GM21447 (cell line): ENCODE results near the gene ATP8A2.

Source experiments
- ATAC-seq: cut with Tn5 transposase; IDR thresholded peaks from one replicate; pipeline ENCODE4 v1.9.1; 2021; ENCODE audit not compliant: unreplicated experiment

ATP8A2 gene

DNA sequence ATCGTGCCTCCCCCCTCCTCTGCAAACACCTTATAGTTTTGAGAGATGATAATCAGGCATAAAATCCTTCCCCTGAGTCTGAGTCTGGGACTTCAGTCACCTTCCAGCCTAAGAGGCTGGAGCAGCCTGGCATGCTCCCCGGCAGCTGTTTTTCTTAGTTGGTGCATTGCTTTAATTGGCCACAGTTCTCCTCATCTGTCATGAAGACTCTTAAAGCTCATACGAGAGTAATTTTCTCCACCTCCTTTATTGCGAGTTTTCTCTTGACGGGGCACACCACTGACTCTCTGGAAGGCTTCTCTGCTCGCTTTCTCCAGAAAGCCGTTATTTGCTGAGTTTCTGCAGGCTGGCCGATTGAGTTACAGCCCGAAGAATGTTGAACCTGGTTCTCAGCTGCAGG is 310.5 kb downstream of the ATP8A2 start:
- ATAC-seq: no peak

DNA sequence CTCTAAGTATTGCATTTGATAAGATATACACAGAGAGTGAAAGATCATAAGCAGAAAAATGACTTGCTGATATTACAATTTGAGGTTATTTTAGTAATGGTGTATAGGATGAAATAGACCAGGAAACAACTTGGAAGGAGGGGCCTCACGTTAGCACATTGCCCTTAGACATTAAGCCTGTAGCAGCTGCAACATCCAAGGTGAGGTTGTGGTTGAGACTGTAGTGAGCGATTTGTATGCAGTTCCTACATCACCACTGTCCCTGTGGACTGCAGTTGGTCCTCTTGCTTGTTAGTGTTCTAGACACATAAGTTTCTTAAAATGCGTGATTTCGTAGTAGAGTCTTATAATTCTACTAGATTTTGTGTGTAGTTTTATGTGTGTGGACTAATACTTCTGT is 311.3 kb downstream of the ATP8A2 start:
- no peak for ATAC-seq

DNA sequence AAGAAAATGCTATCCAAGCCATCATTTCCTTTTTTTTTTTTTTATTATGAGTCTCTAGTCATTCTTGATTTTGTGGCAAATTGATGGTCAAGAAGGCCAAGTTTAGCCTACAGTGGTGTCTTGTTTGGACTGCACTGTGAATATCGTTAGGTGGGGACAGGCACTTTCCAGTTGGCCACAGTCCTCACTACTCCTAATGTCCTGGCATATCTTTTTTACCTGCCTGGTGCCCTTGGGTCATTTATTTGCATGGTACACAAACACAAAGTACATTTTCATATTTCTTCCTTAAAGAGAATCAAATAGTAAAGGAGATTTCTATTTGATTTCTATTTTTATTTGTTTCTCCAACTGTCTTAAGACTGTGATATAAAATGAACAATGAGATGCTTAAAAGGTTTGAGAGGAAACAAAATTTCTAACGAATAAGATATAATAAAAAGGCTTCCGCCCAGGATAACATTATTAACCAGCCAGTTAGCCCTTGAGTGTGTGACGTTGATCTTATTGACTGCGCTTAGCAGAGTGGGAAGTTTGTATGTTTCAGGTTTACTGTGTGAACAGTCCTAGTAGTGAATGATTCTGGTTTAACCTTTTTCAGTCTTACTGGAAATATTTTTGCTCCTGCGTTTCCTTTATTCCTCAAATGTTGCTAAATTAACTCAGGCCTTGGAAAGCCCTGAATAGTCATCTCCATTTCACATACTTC is 312.0 kb downstream of the ATP8A2 start:
- ATAC-seq: no peak

DNA sequence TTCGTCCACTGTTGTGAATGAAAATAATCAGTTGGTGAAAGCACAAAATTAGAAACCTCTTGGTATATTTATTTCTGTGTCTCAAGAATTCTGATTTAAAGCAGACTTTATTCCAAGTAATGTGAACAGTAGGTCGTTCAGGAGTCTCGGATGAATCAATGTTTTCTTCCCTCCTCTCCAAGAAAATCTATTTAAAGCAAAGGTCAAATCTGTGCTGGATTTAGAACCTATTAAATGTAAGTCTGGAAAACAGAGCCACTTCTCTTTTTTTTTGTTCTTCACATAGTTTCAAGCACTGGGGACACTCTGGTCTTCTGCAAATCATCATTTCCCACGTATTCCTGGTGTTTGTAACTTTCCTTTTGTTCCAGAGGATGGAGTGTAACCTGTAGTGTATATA is 312.7 kb downstream of the ATP8A2 start:
- no peak for ATAC-seq

DNA sequence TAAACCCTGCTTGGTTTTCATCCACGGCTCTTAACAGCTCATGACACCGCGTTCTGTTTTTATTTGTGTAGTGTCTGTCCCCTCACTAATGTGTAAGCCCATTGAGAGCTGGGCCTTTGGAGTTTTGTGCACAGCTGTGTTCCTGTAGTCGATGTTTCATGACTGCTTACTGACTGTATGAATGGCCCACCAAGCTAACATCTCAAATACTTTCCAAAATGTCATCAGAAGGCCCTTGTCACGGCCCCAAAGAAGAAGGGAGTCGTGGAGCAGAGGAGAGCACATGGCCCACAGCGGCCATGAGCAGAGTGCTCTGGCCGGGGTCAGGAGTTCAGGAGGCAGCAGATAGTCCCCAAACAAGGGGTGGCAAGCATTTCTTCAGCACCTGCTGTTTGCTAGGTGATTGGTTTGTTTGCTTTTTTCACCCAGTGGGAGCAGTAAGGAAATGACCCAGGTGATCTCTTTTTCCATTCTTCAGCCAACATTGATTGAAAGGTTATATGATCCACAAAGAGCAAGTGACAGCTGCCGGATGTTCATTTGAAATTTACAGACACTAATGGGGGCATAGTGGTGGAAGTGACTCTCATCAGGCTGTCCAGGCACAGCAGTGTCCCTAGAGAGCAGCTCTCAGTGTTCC is 315.2 kb downstream of the ATP8A2 start:
- ATAC-seq: no peak

DNA sequence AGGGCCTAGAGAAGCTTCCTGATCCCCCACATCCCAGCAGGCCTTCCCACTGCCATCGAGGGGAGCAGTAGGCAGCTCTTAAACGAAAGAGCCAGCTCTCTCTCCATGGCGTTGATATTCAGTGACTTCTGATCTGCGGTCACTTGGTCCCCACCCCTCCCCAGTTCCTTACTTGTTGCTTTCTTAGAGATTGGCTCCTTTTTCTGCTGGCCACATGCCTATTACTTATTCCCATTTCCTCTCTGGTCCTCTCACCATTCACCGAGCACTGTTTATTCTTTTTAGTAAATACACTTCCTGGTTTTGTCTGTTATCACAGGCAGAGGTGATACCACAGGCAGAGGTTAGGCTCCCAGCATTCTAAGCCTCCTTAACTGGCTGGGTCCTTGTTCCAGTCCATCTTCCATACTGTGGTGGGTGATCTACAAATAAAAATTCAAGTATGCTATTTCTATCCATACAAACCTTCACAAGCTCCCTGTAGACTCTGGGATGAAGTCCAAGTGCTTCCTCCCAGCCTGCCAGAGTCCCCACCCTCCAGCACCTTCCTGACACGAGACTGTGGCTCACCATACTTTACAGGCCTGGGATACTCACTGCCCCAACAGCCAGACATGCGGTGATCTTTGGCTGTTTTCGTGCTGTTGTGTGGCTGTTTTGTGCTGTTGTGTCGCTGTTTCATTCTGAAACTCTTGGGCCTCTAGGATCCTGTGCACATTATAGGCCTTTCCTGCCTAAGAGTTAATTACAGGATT is 315.9 kb downstream of the ATP8A2 start:
- no peak for ATAC-seq

DNA sequence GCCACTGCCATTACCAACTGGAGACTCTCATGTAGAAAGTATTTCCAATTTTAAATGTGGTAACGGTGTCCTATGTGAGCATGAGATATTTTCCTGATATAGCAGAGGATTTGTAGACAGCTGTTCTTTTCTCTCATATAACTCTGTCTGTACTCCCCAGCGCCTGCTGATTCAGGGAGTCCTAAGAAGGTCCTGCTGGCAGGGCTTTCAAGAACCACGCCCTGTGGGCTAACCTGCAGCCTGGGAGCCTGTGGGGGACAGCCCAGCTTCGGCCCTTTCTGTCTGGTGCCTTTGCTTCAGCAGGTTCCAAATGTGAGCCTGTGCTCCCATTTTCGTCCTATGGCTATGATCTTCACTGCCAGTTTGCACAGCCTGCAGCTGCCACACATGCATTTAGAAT is 316.8 kb downstream of the ATP8A2 start:
- no peak for ATAC-seq

DNA sequence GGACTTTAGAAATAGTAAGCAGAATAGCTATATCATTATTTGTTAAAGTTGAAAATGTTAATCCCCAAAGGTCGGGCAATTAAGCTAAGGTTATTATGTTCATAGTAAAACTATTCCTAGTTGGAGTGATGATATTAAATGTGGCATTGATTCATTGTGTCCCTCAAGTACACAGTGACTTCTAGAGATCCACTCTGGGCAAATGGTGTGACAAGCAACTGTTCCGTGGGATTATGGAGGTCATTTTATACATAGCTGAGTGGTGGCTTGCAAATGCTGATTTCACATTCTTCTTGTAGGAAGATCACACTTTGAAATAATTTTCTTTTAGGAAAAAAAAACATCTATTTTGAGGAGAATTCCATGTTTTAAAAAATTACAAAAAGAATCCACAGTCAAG is 317.8 kb downstream of the ATP8A2 start:
- no peak for ATAC-seq

DNA sequence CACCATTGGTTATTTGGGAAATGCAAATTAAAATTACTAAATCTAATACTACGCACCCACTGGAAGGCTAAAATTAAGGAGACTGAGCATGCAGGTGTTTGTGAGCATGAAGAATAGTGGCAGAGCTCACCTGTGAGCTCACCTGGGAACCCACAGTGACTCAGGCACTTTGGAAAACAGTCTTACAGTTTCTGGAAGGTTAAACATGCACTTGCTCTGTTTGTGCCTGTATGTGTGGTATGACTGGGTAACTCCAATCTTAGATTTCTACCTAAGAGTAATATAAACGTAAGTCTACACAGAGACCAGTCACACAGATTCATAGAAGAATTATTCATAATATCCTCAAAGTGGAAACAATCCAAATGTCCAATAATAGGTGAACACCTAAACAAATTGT is 318.8 kb downstream of the ATP8A2 start:
- no peak for ATAC-seq

DNA sequence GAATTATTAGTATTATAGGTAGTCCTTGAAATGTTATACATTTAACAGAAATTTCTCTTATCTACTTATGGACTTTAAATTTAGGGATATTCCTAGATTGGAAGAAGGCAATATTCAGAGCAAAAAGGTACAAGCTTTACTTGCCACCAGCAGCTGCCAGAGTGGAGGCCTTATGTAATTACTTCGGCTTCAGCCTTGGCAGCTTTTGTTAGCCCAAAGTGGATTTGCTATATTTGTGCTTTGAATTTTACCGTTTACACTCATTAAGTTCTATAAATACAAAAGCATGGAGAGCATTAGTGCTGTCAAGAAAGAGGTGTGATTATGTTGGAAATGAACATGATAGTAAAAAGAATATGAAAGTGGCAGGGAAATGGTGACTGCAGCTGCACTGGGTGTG is 319.9 kb downstream of the ATP8A2 start:
- ATAC-seq: no peak

DNA sequence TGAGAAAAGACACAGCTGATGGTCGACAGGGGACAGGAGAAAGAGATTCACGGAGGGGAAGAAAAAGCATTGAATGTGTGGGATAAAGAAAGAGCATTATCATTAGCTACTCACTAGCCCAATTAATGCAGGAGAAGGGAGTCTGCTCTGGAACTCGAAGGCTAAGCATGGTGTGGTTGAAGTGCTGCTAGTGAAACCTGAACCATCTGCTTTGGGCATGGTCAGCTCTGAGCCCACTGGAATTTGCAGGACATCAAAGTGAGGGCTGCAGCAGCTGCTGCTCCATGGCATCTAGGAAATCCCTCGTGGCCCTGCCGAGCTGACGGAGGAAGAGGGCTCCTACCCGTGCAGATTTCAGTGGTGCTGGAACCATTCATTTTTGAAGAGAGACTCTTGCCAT is 320.3 kb downstream of the ATP8A2 start:
- ATAC-seq: no peak

DNA sequence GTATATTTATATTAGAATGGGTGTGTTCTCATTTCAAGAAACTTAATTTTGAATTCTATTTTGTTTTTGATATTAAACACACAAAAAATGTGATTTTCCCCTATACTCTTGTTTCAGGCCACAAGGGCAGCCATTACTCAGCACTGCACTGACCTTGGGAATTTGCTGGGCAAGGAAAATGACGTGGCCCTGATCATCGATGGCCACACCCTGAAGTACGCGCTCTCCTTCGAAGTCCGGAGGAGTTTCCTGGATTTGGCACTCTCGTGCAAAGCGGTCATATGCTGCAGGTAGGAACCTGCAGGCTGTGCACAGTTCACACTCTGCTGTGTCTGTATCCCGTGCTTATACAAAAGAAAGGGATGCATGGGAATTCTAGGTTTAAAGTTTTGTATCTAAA is 327.3 kb downstream of the ATP8A2 start:
- ATAC-seq: no peak

DNA sequence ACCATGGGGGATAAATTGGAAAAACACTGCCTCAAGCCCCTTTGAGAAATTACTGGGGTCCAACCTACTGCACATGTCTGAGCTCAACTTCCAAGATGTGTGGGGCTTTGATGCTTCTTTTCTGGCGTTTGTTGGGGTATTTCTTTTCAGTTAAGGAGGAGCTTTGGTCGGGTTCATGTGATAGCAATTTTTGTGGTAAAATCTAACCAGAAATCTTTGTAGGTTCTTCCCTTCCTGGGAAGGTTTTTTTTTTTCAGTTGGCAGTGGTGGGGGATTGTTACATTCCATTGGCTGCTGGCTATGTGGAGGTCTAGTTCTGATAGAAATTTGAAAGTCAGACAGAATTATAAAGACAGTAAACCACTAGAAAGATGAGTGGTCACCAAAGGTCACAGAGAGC is 327.8 kb downstream of the ATP8A2 start:
- no peak for ATAC-seq

DNA sequence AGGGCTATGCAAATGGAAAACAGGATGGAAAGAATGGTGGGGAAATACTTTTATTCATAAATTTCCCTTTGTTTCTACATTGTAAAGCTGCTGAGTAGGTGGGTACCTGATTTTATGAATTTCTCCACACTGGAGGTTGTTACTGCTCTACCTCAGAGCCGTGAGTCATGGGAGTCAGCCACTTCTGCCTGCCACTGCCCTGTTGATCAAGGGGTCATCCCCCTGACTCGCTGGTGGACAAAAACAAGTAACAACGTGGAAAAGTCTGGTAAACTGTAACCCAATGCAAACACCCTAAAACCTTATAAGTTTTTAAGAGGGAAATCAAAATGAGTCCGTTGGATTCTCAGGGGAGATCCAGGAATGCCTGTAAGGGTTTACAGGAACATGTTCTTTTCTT is 329.5 kb downstream of the ATP8A2 start:
- no peak for ATAC-seq

DNA sequence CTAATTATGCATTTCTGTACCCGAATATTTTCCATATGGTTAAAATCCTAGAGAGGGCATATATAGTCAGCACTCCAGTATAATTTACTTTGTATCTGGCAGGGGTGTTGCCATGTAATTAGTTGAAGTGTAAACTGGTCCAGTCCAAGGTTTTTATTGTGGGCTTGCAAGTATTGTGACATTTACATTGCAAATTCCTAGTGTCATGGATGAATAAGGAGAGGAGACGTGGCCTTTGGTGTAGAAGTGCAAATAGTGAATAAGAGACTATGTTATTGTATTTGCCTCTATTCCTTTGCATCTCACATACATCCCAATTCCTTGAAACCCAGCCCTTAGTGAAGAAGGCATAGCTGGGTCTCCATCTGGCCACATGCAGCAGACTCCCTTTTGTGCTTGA is 330.6 kb downstream of the ATP8A2 start:
- no peak for ATAC-seq

DNA sequence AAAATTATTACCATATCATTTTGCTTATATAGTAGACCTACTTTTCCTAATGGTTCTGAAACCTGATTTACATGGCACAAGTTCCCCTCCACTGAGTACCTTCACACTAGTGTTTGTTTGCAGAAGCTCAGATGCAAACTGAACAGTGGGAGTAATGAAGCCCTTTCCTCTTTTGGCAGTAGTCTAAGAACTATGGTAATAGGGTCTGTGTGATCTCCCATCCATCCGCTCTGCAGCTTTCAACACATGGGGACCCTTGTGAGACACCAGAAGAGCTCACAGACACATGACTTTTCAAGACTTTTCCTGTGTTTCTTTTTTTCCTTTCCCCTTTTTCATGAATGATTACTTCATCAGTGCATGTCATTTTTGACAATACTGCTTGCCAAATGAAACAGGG is 336.0 kb downstream of the ATP8A2 start:
- no peak for ATAC-seq

DNA sequence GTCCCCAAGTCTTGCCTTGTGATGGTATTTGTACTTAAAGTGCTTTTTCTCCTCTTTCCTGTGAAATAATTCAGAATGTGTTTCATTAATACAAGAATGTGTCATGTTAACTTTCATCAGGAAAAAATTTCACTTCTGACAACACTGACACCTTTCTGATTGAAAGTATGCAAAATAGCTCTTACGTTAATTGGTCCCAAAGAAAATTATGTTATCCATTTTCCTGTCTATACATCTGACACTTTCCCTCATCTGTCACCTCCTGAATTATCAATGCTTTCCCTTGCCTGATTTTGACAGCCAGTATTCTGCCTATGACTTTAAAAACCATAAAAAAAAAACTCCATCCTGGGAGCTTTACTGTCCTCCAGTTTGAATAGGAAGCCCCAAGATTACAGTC is 336.5 kb downstream of the ATP8A2 start:
- ATAC-seq: no peak

DNA sequence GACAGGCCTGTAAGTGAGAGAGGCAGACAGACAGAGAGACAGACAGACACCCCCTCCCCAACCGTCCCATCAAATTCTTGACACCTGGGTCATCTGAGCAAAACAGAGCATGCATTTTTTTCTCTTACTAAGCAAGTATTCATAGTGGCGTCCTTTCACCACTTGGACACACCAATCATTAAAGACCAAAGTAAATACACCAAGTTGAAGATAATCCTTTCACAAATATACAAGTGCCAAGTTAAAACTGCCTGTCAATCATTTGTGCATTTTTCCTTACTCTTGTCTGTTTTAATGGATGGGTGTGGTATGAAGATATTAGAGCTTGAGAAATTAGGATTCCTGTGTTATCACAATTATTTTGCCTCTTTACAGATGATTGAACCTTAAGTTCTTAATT is 337.3 kb downstream of the ATP8A2 start:
- no peak for ATAC-seq

DNA sequence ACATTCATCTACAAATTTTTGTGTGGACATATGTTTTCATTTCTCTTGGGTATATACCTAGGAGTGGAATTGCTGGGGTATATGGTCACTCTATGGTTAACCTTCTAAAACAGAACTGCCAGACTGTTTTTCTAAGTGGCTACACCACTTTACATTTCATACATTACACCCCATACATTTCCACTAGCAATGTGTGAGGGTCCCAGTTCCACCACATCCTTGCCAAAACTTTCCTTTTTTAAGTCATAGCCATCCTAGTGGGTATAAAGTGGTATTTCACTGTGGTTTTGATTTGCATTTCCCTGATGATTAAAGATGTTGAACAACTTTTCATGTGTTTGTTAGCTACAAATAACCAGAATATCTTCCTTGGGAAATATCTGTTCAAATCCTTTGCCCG is 344.0 kb downstream of the ATP8A2 start:
- no peak for ATAC-seq

DNA sequence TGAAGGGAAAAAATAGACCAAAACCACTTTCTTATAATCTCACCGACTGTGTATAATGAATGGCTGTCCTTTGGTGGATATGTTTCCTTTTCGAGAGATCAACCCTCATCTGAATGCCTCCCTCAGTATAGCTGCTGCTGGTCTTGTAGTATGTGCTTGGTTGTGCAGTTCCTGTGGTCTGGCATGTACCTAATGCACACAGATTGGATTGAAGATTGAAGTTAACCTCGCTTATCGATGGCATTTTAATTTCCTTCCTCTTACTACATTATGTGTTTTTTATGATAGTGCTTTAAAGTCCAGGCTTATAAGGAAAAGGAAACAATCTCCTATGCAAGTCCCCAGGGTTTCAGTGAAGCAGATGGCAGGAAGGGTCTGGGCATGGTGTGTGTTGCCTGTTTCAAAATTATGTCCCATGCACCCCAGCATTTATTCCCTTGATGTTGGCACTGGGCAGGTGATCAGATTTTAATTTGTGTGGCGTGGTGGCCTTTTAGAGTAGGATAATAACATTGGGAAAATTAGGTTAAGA is 346.0 kb downstream of the ATP8A2 start:
- no peak for ATAC-seq

DNA sequence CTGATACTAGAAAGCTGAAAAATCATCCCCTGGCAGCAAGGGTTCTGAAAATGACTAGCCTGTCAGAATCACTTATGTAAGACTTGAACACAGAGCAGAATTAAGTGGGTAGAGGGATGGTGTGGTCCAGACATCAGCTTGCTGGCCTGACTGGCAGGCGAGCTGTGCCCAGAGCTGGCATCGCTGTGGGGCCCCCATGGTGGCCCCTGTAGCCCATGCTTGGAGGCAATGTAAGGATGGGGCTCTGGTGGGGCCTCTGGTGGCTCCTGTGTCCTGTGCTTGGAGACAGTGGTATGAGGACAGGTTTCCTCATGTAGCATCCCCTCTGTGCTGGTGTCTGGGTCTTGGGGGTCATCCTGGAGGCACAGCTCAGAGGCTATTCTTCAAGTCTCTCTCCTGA is 347.9 kb downstream of the ATP8A2 start:
- no peak for ATAC-seq

DNA sequence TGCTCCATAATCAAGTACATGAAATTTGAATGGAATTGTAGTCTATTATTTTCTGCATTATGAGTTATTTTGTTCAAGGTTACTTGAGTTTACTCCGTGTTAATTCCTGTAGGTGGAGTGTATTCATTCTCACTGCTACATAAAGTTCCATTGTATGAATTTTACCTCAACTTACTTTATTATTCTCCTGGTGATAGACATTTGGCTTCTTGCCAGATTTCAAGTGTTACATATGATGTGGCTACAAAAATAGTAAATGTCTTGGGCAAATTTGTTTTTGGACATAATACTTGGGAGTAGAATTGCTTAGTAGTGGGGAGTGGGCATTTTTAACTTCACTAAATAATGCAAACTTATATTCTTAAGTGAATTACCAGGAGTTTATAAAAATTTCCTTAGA is 351.1 kb downstream of the ATP8A2 start:
- no peak for ATAC-seq
